H1 (cell line): ENCODE data around the gene AQP2. TPM values are rescaled to one million over a fixed set of nuclear protein-coding genes. Genes with fewer than 3 reads are reported as not detected.

Experiments
- ASH2L ChIP-seq: fragments of 200-600, 300-600 bp; sonication (generic); IDR thresholded peaks from one replicate; pipeline ENCODE4 v1.7.1; 2017; ENCODE audit warnings: low read length
- BCL11A ChIP-seq, 2 experiments: IDR thresholded peaks; one replicate each; pipeline ENCODE4 v1.6.1; 2011; ENCODE audit warnings: low read depth in 2 of 2, low read length in 2 of 2, mild to moderate bottlenecking in 2 of 2
- CREB1 ChIP-seq: IDR thresholded peaks from 2 replicates; pipeline ENCODE4 v1.6.1; 2012; ENCODE audit warnings: inconsistent platforms
- E2F6 ChIP-seq: IDR thresholded peaks from 2 replicates; pipeline ENCODE4 v1.6.1; 2012; ENCODE audit warnings: inconsistent platforms
- EP300 ChIP-seq, 2 experiments: IDR thresholded peaks; 1 replicate in 1 of 2; 2 replicates in 1 of 2; pipeline ENCODE4 v1.6.1; 2011 to 2012; ENCODE audit warnings: low read depth in 2 of 2, low read length in 2 of 2, mild to moderate bottlenecking in 2 of 2, borderline replicate concordance in 1 of 2, inconsistent platforms in 1 of 2, moderate library complexity in 1 of 2
- NANOG ChIP-seq: IDR thresholded peaks from 2 replicates; pipeline ENCODE4 v1.6.1; 2011; ENCODE audit warnings: low read length, low read depth, mild to moderate bottlenecking, inconsistent platforms; ENCODE audit not compliant: insufficient read depth, poor library complexity, severe bottlenecking
- RAD21 ChIP-seq, 2 experiments: IDR thresholded peaks in 1 of 2; conservative IDR thresholded peaks in 1 of 2; 2 replicates each; pipeline ENCODE4 v1.6.1; 2011; ENCODE audit warnings: low read depth in 2 of 2, low read length in 2 of 2, improper control_type of control experiment in 1 of 2, inconsistent platforms in 1 of 2, mild to moderate bottlenecking in 1 of 2, moderate library complexity in 1 of 2
- SUZ12 ChIP-seq: fragments of 200-600 bp; sonication (generic); IDR thresholded peaks from 2 replicates; pipeline ENCODE4 v1.6.1; 2012; ENCODE audit warnings: mild to moderate bottlenecking, inconsistent platforms, low read length, moderate library complexity, mixed read lengths
- TAF1 ChIP-seq: IDR thresholded peaks from 2 replicates; pipeline ENCODE4 v1.6.1; 2011; ENCODE audit warnings: mild to moderate bottlenecking, low read depth, low read length
- YY1 ChIP-seq: IDR thresholded peaks from 2 replicates; pipeline ENCODE4 v1.6.1; 2011; ENCODE audit warnings: low read depth, mild to moderate bottlenecking, low read length
- polyA plus RNA-seq, 7 experiments: library from polyadenylated mRNA; depleted of rRNA in 3 of 7; stranded (reverse) in 5 of 7; unstranded in 2 of 7; fragments of >200 nt in 5 of 7; fragments of 200-250 nt in 2 of 7; gene quantifications; 1 replicate in 5 of 7; 2 replicates in 1 of 7; 4 replicates in 1 of 7; pipeline versions ENCODE4 v1.2.1 to v1.2.3, GENCODE V29; 2011 to 2013; ENCODE audit warnings: missing spikeins in 2 of 7, mixed read lengths in 2 of 7
- total RNA-seq: library from RNA; stranded (reverse); fragmentation: NEBNext Ultra II Directional; extraction: Animal tissue kit (Norgen Biotek cat#: 25700); gene quantifications from 2 replicates; pipeline ENCODE4 v1.2.1, GENCODE V29; 2021
- TF ChIP-seq, protein P1 (sequence below): fragments of 300-600 bp; sonication (generic); IDR thresholded peaks from 2 replicates; pipeline ENCODE4 v1.7.1; 2012; ENCODE audit warnings: low read length, moderate library complexity, mild to moderate bottlenecking, inconsistent platforms; ENCODE audit not compliant: insufficient replicate concordance

The AQP2 gene
- total and polyA plus RNA-seq, 2 of the 8 experiments (the other 6 are each of a cell fraction or from before 2014, with no cell fraction given): not detected

DNA sequence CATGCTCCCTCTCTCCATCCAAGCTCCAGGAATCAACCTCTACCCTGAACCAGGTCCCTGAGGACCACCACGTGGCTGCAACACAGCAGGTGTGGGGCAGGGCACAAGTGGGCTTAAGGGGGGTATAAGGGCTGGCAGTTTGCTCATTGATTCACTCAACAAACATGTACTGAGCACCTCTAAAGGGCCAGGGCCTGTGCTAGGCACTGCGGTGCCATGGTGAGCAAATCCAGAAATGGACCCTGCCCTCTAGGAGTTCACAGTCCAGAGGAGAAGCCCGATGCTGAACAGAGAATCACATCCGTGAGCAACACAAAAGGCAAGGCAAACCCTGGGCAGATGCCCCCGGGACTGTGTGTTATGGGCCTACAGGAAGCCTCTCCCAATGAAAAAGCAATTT, 6.5 kb upstream of the AQP2 start (continued):
- TF ChIP-seq, protein P1, sequence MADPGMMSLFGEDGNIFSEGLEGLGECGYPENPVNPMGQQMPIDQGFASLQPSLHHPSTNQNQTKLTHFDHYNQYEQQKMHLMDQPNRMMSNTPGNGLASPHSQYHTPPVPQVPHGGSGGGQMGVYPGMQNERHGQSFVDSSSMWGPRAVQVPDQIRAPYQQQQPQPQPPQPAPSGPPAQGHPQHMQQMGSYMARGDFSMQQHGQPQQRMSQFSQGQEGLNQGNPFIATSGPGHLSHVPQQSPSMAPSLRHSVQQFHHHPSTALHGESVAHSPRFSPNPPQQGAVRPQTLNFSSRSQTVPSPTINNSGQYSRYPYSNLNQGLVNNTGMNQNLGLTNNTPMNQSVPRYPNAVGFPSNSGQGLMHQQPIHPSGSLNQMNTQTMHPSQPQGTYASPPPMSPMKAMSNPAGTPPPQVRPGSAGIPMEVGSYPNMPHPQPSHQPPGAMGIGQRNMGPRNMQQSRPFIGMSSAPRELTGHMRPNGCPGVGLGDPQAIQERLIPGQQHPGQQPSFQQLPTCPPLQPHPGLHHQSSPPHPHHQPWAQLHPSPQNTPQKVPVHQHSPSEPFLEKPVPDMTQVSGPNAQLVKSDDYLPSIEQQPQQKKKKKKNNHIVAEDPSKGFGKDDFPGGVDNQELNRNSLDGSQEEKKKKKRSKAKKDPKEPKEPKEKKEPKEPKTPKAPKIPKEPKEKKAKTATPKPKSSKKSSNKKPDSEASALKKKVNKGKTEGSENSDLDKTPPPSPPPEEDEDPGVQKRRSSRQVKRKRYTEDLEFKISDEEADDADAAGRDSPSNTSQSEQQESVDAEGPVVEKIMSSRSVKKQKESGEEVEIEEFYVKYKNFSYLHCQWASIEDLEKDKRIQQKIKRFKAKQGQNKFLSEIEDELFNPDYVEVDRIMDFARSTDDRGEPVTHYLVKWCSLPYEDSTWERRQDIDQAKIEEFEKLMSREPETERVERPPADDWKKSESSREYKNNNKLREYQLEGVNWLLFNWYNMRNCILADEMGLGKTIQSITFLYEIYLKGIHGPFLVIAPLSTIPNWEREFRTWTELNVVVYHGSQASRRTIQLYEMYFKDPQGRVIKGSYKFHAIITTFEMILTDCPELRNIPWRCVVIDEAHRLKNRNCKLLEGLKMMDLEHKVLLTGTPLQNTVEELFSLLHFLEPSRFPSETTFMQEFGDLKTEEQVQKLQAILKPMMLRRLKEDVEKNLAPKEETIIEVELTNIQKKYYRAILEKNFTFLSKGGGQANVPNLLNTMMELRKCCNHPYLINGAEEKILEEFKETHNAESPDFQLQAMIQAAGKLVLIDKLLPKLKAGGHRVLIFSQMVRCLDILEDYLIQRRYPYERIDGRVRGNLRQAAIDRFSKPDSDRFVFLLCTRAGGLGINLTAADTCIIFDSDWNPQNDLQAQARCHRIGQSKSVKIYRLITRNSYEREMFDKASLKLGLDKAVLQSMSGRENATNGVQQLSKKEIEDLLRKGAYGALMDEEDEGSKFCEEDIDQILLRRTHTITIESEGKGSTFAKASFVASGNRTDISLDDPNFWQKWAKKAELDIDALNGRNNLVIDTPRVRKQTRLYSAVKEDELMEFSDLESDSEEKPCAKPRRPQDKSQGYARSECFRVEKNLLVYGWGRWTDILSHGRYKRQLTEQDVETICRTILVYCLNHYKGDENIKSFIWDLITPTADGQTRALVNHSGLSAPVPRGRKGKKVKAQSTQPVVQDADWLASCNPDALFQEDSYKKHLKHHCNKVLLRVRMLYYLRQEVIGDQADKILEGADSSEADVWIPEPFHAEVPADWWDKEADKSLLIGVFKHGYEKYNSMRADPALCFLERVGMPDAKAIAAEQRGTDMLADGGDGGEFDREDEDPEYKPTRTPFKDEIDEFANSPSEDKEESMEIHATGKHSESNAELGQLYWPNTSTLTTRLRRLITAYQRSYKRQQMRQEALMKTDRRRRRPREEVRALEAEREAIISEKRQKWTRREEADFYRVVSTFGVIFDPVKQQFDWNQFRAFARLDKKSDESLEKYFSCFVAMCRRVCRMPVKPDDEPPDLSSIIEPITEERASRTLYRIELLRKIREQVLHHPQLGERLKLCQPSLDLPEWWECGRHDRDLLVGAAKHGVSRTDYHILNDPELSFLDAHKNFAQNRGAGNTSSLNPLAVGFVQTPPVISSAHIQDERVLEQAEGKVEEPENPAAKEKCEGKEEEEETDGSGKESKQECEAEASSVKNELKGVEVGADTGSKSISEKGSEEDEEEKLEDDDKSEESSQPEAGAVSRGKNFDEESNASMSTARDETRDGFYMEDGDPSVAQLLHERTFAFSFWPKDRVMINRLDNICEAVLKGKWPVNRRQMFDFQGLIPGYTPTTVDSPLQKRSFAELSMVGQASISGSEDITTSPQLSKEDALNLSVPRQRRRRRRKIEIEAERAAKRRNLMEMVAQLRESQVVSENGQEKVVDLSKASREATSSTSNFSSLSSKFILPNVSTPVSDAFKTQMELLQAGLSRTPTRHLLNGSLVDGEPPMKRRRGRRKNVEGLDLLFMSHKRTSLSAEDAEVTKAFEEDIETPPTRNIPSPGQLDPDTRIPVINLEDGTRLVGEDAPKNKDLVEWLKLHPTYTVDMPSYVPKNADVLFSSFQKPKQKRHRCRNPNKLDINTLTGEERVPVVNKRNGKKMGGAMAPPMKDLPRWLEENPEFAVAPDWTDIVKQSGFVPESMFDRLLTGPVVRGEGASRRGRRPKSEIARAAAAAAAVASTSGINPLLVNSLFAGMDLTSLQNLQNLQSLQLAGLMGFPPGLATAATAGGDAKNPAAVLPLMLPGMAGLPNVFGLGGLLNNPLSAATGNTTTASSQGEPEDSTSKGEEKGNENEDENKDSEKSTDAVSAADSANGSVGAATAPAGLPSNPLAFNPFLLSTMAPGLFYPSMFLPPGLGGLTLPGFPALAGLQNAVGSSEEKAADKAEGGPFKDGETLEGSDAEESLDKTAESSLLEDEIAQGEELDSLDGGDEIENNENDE: no peak
- TF ChIP-seq NANOG (no peak), SUZ12 (no peak), YY1 (no peak), CREB1 (no peak), TAF1 (no peak), BCL11A (IDR thresholded peaks at IDR 0.05; ENCODE audit: low read depth in 2 of 2, low read length in 2 of 2) (no peak), E2F6 (no peak), EP300 (IDR thresholded peaks at IDR 0.05; ENCODE audit: borderline replicate concordance in 1 of 2, low read depth in 2 of 2, low read length in 2 of 2) (no peak), RAD21 (IDR thresholded peaks at IDR 0.05 in 1 of 2, conservative IDR thresholded peaks at IDR 0.05 in 1 of 2; ENCODE audit: low read depth in 2 of 2, low read length in 2 of 2) (no peak), ASH2L (no peak)
